Ascending aorta (tissue), 2 donors: ENCODE results near the gene PARD3B. TPM values are rescaled to one million over a fixed set of nuclear protein-coding genes. Genes with fewer than 3 reads are reported as not detected.

Experiments
- DNase-seq, 2 donors: peaks; one replicate each; pipeline ENCODE4 v3.0.0-alpha.2; 2019; ENCODE audit warnings: low spot score in 2 of 2
- H3K27ac ChIP-seq, 2 donors: fragments of 200-600 bp; sonication (generic); one replicate each; pipeline ENCODE4 v1.5.1; 2016 to 2017; ENCODE audit warnings: mild to moderate bottlenecking in 1 of 2
- H3K27me3 ChIP-seq: fragments of 200-600 bp; sonication (generic); one replicate; pipeline ENCODE4 v1.5.1; 2017
- H3K36me3 ChIP-seq, 2 donors: fragments of 200-600 bp; sonication (generic); one replicate each; pipeline ENCODE4 v1.5.1; 2016
- H3K4me1 ChIP-seq, 2 donors: fragments of 200-600 bp; sonication (generic); one replicate each; pipeline ENCODE4 v1.5.1; 2016 to 2017; ENCODE audit warnings: mild to moderate bottlenecking in 1 of 2
- H3K4me3 ChIP-seq, 2 donors: fragments of 200-600 bp; sonication (generic); one replicate each; pipeline ENCODE4 v1.5.1; 2016 to 2017; ENCODE audit warnings: mild to moderate bottlenecking in 1 of 2
- H3K9me3 ChIP-seq, 2 donors: fragments of 200-600 bp; sonication (generic); one replicate each; pipeline ENCODE4 v1.5.1; 2016
- intact Hi-C: fragments of 100-400 bp; cut with DNase I; formaldehyde crosslinking; loops from one replicate; pipeline ENCODE4 v1.15.1; 2023
- total RNA-seq: library from RNA; depleted of rRNA; stranded (reverse); fragments of >200 nt; gene quantifications from one replicate; pipeline ENCODE4 v1.1.0, GENCODE V29; 2016
- TF ChIP-seq, protein P1 (sequence below), 3 experiments: fragments of 200-600 bp in 2 of 3; fragments of 450-650 bp in 1 of 3; sonication (generic) in 2 of 3; IDR thresholded peaks; one replicate each; pipeline ENCODE4 v1.5.1; 2016 to 2019; ENCODE audit warnings: antibody characterized with exemption in 3 of 3, mild to moderate bottlenecking in 1 of 3, moderate library complexity in 1 of 3

PARD3B gene
- total RNA-seq, 1 donor from 2014 or later, result 9.5 TPM

GRCh38 chr2:205456682-205457081, 911.4 kb downstream of the PARD3B start:
- H3K9me3 ChIP-seq, result no peaks in the 10 kb centered on the region
- H3K27ac ChIP-seq, result no peak overlapping the region
- no peak overlapping the region for H3K4me3 ChIP-seq
- no peak for DNase-seq
- intact Hi-C loops, result no loop called here
- TF ChIP-seq, protein P1, sequence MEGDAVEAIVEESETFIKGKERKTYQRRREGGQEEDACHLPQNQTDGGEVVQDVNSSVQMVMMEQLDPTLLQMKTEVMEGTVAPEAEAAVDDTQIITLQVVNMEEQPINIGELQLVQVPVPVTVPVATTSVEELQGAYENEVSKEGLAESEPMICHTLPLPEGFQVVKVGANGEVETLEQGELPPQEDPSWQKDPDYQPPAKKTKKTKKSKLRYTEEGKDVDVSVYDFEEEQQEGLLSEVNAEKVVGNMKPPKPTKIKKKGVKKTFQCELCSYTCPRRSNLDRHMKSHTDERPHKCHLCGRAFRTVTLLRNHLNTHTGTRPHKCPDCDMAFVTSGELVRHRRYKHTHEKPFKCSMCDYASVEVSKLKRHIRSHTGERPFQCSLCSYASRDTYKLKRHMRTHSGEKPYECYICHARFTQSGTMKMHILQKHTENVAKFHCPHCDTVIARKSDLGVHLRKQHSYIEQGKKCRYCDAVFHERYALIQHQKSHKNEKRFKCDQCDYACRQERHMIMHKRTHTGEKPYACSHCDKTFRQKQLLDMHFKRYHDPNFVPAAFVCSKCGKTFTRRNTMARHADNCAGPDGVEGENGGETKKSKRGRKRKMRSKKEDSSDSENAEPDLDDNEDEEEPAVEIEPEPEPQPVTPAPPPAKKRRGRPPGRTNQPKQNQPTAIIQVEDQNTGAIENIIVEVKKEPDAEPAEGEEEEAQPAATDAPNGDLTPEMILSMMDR (IDR thresholded peaks at IDR 0.05), result no peak
- no peaks in the 10 kb centered on the region for H3K4me1 ChIP-seq
- no peaks in the 10 kb centered on the region for H3K36me3 ChIP-seq
- H3K27me3 ChIP-seq, result no peaks in the 10 kb centered on the region

- Histone ChIP-seq H3K36me3 (no peaks in the 10 kb centered on the region), H3K9me3 (no peaks in the 10 kb centered on the region), H3K27me3 (no peaks in the 10 kb centered on the region), H3K4me3 (no peak overlapping the region), H3K4me1 (no peaks in the 10 kb centered on the region), H3K27ac (no peak overlapping the region)
- DNase-seq, result no peak
- TF ChIP-seq, protein P1 (IDR thresholded peaks at IDR 0.05), result no peak
- intact Hi-C loops, result no loop called here
Observed at GRCh38 chr2:205460217-205460616, 914.9 kb downstream of the PARD3B start.

DNA sequence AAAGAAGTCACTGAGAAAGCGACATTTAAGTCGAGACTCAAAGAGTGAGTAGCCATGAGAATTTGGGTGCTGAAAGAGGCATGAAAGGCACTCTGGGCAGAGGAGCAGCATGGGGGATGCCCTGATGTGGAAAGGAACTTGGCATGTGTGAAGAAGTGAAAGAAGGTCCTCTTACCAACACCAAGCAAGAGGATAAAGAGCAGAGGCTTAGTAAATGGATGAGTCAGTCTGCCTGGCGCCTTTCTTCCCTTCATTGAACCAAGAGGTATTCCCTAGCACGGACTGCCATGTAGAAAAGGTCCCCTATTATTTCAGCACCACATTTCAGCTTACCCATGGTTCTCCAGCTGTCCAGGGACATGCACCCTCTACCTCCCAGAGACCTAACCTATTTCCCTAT, 915.9 kb downstream of the PARD3B start:
- Histone ChIP-seq H3K4me3 (no peak overlapping the region), H3K27me3 (no peaks in the 10 kb centered on the region), H3K4me1 (no peaks in the 10 kb centered on the region), H3K36me3 (no peaks in the 10 kb centered on the region), H3K27ac (no peak overlapping the region), H3K9me3 (no peaks in the 10 kb centered on the region)
- TF ChIP-seq, protein P1 (IDR thresholded peaks at IDR 0.05), result no peak
- intact Hi-C loops, result no loop called here
- DNase-seq, result no peak

GRCh38 chr2:205461678-205462665, 916.7 kb downstream of the PARD3B start:
- DNase-seq, result no peak
- Histone ChIP-seq H3K36me3 (no peaks in the 10 kb centered on the region), H3K27ac (no peak overlapping the region), H3K9me3 (no peaks in the 10 kb centered on the region), H3K4me1 (no peaks in the 10 kb centered on the region), H3K4me3 (no peak overlapping the region), H3K27me3 (no peaks in the 10 kb centered on the region)
- intact Hi-C loops, result no loop called here
- TF ChIP-seq, protein P1 (IDR thresholded peaks at IDR 0.05), result no peak

DNA sequence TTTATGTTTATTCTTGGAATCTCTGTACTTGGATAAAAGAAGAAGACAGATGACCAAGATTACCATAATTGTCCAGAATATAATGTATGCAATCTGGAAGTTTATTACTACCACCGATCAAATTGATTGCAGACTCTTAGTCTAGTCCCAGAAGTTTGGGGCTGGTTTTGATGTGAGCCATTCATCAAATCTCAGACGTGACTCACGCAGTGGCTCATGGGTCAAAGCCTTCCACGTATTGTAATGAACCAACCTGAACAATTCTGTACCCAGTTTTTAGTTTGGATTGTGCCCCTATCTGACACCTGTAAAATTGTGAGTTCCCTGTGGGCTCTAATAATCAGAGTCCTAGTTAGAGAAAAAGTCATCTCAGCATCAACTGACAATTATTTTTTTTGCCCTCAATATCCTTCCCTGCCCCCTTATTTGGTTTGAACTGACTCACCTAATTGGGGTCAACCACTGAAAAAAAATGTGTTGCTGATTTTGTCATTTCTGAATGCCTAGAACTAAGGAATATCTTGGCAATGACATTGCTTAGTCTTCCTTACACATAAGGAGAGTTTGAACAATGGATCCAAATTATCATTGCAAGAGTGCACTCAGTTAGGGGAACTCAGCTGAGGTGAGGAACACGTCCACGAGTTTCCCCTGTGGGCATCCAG, 917.5 kb downstream of the PARD3B start:
- Histone ChIP-seq H3K27ac (no peak overlapping the region), H3K36me3 (no peaks in the 10 kb centered on the region), H3K4me3 (no peak overlapping the region), H3K4me1 (no peaks in the 10 kb centered on the region), H3K27me3 (no peaks in the 10 kb centered on the region), H3K9me3 (no peaks in the 10 kb centered on the region)
- no peak for DNase-seq
- intact Hi-C loops, result no loop called here
- TF ChIP-seq, protein P1 (IDR thresholded peaks at IDR 0.05), result no peak
